ENCODE data around the gene DNAH17.

DNA sequence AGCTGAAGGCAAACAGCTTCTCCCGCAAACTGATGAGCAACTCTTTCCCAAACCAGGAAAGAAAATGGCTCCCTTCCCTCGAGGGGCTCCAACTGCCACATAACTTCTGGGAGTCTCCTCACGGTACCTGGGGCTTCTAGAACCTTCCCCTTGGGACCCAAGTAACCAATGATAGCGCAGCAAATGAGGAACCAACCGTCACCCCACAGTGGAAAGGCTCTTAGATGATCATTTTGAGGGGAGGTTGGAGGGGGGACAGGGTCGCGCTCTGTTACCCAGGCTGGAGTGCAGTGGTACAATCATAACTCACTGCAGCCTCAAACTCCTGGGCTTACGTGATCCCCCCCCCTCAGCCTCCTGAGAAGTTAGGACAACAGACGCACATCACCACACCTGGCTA is at the start of gene DNAH17:
- TF ChIP-seq, protein P1, sequence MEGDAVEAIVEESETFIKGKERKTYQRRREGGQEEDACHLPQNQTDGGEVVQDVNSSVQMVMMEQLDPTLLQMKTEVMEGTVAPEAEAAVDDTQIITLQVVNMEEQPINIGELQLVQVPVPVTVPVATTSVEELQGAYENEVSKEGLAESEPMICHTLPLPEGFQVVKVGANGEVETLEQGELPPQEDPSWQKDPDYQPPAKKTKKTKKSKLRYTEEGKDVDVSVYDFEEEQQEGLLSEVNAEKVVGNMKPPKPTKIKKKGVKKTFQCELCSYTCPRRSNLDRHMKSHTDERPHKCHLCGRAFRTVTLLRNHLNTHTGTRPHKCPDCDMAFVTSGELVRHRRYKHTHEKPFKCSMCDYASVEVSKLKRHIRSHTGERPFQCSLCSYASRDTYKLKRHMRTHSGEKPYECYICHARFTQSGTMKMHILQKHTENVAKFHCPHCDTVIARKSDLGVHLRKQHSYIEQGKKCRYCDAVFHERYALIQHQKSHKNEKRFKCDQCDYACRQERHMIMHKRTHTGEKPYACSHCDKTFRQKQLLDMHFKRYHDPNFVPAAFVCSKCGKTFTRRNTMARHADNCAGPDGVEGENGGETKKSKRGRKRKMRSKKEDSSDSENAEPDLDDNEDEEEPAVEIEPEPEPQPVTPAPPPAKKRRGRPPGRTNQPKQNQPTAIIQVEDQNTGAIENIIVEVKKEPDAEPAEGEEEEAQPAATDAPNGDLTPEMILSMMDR (IDR thresholded peaks at IDR 0.05; ENCODE audit: low read depth, low read length, poor library complexity, severe bottlenecking), result no peak
- TF ChIP-seq EZH2phosphoT487 (IDR thresholded peaks at IDR 0.05; ENCODE audit: borderline replicate concordance, low read length), result no peak

Measured in DOHH2 (cell line).